GM23338 (cell line): ENCODE results near the gene FBXW11. TPM values are rescaled to one million over a fixed set of nuclear protein-coding genes. Genes with fewer than 3 reads are reported as not detected.

Experiments used
- ATAC-seq: fragments of 200-7000 bp; cut with Tn5 transposase; 3 replicates; pipeline ENCODE4 v1.9.1; 2020
- DNase-seq: peaks from one replicate; pipeline ENCODE4 v3.0.0-alpha.2; 2015; ENCODE audit warnings: low spot score
- H2AFZ ChIP-seq: fragments of 200-600 bp; sonication (generic); 2 replicates; pipeline ENCODE4 v1.8.0; 2016; ENCODE audit warnings: antibody characterized with exemption, mild to moderate bottlenecking, moderate library complexity
- H3F3A ChIP-seq: fragments of 200-600 bp; sonication (generic); replicated peaks from 2 replicates; pipeline ENCODE4 v1.8.0; 2017; ENCODE audit warnings: antibody characterized with exemption, mixed run types, low read depth
- H3K27ac ChIP-seq: fragments of 200-600 bp; sonication (generic); 2 replicates; pipeline ENCODE4 v1.6.1; 2016; ENCODE audit warnings: low read depth
- H3K27me3 ChIP-seq: fragments of 200-600 bp; sonication (generic); 2 replicates; pipeline ENCODE4 v1.8.0; 2016; ENCODE audit warnings: mild to moderate bottlenecking, mixed run types, moderate library complexity; ENCODE audit not compliant: insufficient read depth
- H3K36me3 ChIP-seq: fragments of 200-600 bp; sonication (generic); 2 replicates; pipeline ENCODE4 v1.8.0; 2016; ENCODE audit warnings: mild to moderate bottlenecking; ENCODE audit not compliant: insufficient read depth
- H3K4me1 ChIP-seq: fragments of 200-600 bp; sonication (generic); 2 replicates; pipeline ENCODE4 v1.8.0; 2016; ENCODE audit warnings: mild to moderate bottlenecking, moderate library complexity; ENCODE audit not compliant: insufficient read depth
- H3K4me2 ChIP-seq: fragments of 200-600 bp; sonication (generic); 2 replicates; pipeline ENCODE4 v1.7.1; 2017; ENCODE audit warnings: mixed run types
- H3K4me3 ChIP-seq: fragments of 200-600 bp; sonication (generic); 2 replicates; pipeline ENCODE4 v1.6.1; 2016; ENCODE audit warnings: mixed run types
- H3K79me2 ChIP-seq: fragments of 200-600 bp; sonication (generic); replicated peaks from 2 replicates; pipeline ENCODE4 v1.8.0; 2017; ENCODE audit warnings: mild to moderate bottlenecking; ENCODE audit not compliant: insufficient read depth
- H3K9me2 ChIP-seq: fragments of 200-600 bp; sonication (generic); 2 replicates; pipeline ENCODE4 v1.8.0; 2017; ENCODE audit not compliant: insufficient read depth
- H4K20me1 ChIP-seq: fragments of 200-600 bp; sonication (generic); replicated peaks from 2 replicates; pipeline ENCODE4 v1.8.0; 2017; ENCODE audit warnings: mild to moderate bottlenecking; ENCODE audit not compliant: insufficient read depth
- H3K27ac Mint-ChIP-seq: 2 replicates; pipeline ENCODE4 v1.8.0; 2020; ENCODE audit warnings: inconsistent platforms, mild to moderate bottlenecking, moderate library complexity, mixed read lengths
- H3K27me3 Mint-ChIP-seq: 3 replicates; pipeline ENCODE4 v1.8.0; 2022; ENCODE audit warnings: low read depth, mild to moderate bottlenecking, moderate library complexity, mixed read lengths, inconsistent platforms; ENCODE audit not compliant: insufficient read depth, poor library complexity
- H3K36me3 Mint-ChIP-seq: 3 replicates; pipeline ENCODE4 v1.8.0; 2021; ENCODE audit warnings: low read depth, mild to moderate bottlenecking, inconsistent platforms, moderate library complexity, mixed read lengths
- H3K4me1 Mint-ChIP-seq: 3 replicates; pipeline ENCODE4 v1.8.0; 2020; ENCODE audit warnings: mild to moderate bottlenecking, inconsistent platforms, mixed read lengths
- H3K4me3 Mint-ChIP-seq: 3 replicates; pipeline ENCODE4 v1.8.0; 2021; ENCODE audit warnings: moderate library complexity, mild to moderate bottlenecking, inconsistent platforms, mixed read lengths
- H3K9me3 Mint-ChIP-seq: 3 replicates; pipeline ENCODE4 v1.8.0; 2020; ENCODE audit warnings: moderate library complexity, mild to moderate bottlenecking, inconsistent platforms, mixed read lengths
- CREB1 ChIP-seq: fragments of 250-450 bp; sonication (Bioruptor Pico); IDR thresholded peaks from 2 replicates; pipeline ENCODE4 v1.5.0; 2020; ENCODE audit warnings: low read depth, mild to moderate bottlenecking, moderate library complexity
- CTCF ChIP-seq, 2 experiments: fragments of 200-600 bp in 1 of 2; sonication (generic) in 1 of 2; conservative IDR thresholded peaks; 2 replicates each; pipeline versions ENCODE4 v1.5.1 to v1.6.1; 2016 to 2017; ENCODE audit warnings: antibody characterized with exemption in 2 of 2, low read depth in 2 of 2, mild to moderate bottlenecking in 2 of 2, moderate library complexity in 1 of 2
- EZH2 ChIP-seq: fragments of 200-600 bp; sonication (generic); IDR thresholded peaks from one replicate; pipeline ENCODE4 v1.8.0; 2017; ENCODE audit warnings: antibody characterized with exemption, mild to moderate bottlenecking, low read depth; ENCODE audit not compliant: unreplicated experiment
- JUNB ChIP-seq: IDR thresholded peaks from one replicate; pipeline ENCODE4 v1.6.1; 2016; ENCODE audit warnings: antibody characterized with exemption; ENCODE audit not compliant: unreplicated experiment
- POLR2AphosphoS5 ChIP-seq: IDR thresholded peaks from 2 replicates; pipeline ENCODE4 v1.6.1; 2016; ENCODE audit warnings: antibody characterized with exemption, low read depth
- ZNF114 ChIP-seq: fragments of 250-450 bp; sonication (Bioruptor Pico); IDR thresholded peaks from 2 replicates; pipeline ENCODE4 v1.5.0; 2020; ENCODE audit warnings: mild to moderate bottlenecking, moderate library complexity
- ZNF331 ChIP-seq: fragments of 250-450 bp; sonication (Bioruptor Pico); IDR thresholded peaks from 2 replicates; pipeline ENCODE4 v1.5.0; 2020; ENCODE audit warnings: low read depth, mild to moderate bottlenecking, moderate library complexity
- ZNF462 ChIP-seq: fragments of 250-450 bp; sonication (Bioruptor Pico); IDR thresholded peaks from 2 replicates; pipeline ENCODE4 v1.5.0; 2020; ENCODE audit warnings: mild to moderate bottlenecking, moderate library complexity
- polyA plus RNA-seq: library from polyadenylated mRNA; unstranded; fragments of >200 nt; fragmentation: Nextera tagmentation; extraction: Ambion mirVana; gene quantifications from 2 replicates; pipeline ENCODE4 v1.2.1, GENCODE V29; 2016
- total RNA-seq: library from RNA; depleted of rRNA; stranded (reverse); fragments of >200 nt; shearing (Covaris generic); gene quantifications from 2 replicates; pipeline ENCODE4 v1.2.3, GENCODE V29; 2014
- TF ChIP-seq, protein P1 (sequence below): IDR thresholded peaks from one replicate; pipeline ENCODE4 v1.6.1; 2018; ENCODE audit warnings: antibody characterized with exemption; ENCODE audit not compliant: unreplicated experiment

The FBXW11 gene
- total and polyA plus RNA-seq, 2 experiments from 2014 or later, result 45.0 to 88.0 TPM

DNA sequence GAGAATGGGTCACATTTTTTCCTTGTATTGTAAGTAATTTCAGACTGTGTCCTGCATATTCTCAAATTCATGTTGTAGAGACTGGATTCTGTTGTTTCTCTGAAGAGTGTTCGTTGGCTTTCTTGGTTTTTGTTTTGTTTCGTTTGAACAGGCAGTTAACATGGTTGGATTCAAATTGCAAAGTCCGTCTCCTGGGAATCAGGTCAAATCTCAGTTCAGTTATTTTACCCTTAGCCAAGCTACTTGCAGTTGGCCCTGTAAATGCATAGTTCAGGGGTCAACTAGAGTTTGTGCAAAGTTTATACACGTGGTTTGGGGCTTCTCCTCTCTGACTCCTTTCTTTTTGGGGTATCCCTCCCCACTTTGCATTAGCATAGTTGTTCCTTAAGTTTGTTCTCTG lies 21.7 kb upstream of the FBXW11 start:
- H3K4me3 Mint-ChIP-seq, result no peak overlapping the region
- H3K4me1 Mint-ChIP-seq, result no peaks in the 10 kb centered on the region; the same call in 2 of the 3 replicates
- no peak overlapping the region for H3K27ac Mint-ChIP-seq
- DNase-seq (no peak), ATAC-seq (no peak)
- H3K36me3 Mint-ChIP-seq, result peaks cover 18% of the 10 kb centered on the region
- Histone ChIP-seq H3K27ac (no peak overlapping the region), H3K79me2 (no peaks in the 10 kb centered on the region), H3K4me3 (no peak overlapping the region), H3K27me3 (no peaks in the 10 kb centered on the region), H3K4me1 (no peaks in the 10 kb centered on the region), H3K4me2 (no peak overlapping the region), H2AFZ (peak overlapping the region; percentile 72), H3F3A (no peaks in the 10 kb centered on the region), H3K36me3 (no peaks in the 10 kb centered on the region), H4K20me1 (no peaks in the 10 kb centered on the region), H3K9me2 (0 out of 2 replicates have a peak, but pooled peaks cover 2% of the 10 kb centered on the region)
- TF ChIP-seq ZNF114 (CRISPR knock-in tag) (no peak), CREB1 (no peak), POLR2AphosphoS5 (no peak), CTCF (conservative IDR thresholded peaks at IDR 0.05; ENCODE audit: low read depth in 2 of 2) (no peak), ZNF331 (CRISPR knock-in tag) (no peak), ZNF462 (CRISPR knock-in tag) (no peak), EZH2 (no peak), JUNB (no peak)
- TF ChIP-seq, protein P1, sequence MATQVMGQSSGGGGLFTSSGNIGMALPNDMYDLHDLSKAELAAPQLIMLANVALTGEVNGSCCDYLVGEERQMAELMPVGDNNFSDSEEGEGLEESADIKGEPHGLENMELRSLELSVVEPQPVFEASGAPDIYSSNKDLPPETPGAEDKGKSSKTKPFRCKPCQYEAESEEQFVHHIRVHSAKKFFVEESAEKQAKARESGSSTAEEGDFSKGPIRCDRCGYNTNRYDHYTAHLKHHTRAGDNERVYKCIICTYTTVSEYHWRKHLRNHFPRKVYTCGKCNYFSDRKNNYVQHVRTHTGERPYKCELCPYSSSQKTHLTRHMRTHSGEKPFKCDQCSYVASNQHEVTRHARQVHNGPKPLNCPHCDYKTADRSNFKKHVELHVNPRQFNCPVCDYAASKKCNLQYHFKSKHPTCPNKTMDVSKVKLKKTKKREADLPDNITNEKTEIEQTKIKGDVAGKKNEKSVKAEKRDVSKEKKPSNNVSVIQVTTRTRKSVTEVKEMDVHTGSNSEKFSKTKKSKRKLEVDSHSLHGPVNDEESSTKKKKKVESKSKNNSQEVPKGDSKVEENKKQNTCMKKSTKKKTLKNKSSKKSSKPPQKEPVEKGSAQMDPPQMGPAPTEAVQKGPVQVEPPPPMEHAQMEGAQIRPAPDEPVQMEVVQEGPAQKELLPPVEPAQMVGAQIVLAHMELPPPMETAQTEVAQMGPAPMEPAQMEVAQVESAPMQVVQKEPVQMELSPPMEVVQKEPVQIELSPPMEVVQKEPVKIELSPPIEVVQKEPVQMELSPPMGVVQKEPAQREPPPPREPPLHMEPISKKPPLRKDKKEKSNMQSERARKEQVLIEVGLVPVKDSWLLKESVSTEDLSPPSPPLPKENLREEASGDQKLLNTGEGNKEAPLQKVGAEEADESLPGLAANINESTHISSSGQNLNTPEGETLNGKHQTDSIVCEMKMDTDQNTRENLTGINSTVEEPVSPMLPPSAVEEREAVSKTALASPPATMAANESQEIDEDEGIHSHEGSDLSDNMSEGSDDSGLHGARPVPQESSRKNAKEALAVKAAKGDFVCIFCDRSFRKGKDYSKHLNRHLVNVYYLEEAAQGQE, result no peak
- no peaks in the 10 kb centered on the region for H3K27me3 Mint-ChIP-seq
- H3K9me3 Mint-ChIP-seq, result peaks cover 26% of the 10 kb centered on the region
